ENCODE data around the gene ARNT2. TPM values are rescaled to one million over a fixed set of nuclear protein-coding genes. Genes with fewer than 3 reads are reported as not detected.
A peak's percentile ranks its signal among the peaks of the same experiment; 100 is the strongest.

Gene ARNT2
- total and polyA plus RNA-seq, 4 donors, result 78.6 to 150 (median 130) TPM

DNA sequence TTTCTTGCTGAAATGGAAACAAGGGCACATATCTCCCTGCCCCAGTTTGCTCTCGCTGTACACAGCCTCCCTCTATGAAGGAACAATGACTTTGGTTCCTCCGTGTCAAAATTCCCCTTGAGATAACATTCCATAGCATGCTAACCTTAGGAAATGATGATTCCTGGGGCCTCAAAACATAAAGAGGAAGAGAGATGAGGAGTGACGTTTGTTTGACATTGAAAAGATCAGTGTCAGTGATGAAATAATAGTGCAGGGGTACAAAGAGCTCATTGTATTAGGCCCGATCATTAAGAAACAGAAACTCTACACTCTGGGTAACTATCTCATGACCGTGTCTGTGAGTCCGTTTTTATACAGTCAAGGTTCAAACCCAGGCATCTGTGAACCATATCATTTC lies 55.2 kb downstream of the ARNT2 start:
- no CpG with 5 or more reads among the region's 6 CpGs for WGBS (ENCODE audit: insufficient coverage)
- Histone ChIP-seq H3K4me3 (ENCODE audit: low read depth, low read length) (no peak overlapping the region), H3K4me1 (ENCODE audit: control insufficient read depth, insufficient read depth, low read length) (peaks cover 24% of the 10 kb centered on the region), H3K27ac (ENCODE audit: low read depth, low read length) (no peak overlapping the region), H3K9me3 (ENCODE audit: control insufficient read depth, insufficient read depth, low read length) (no peaks in the 10 kb centered on the region), H3K36me3 (ENCODE audit: control insufficient read depth, insufficient read depth, low read length) (peaks cover 24% of the 10 kb centered on the region), H3K27me3 (ENCODE audit: control insufficient read depth, insufficient read depth, low read length) (no peaks in the 10 kb centered on the region)
- no peak for DNase-seq (ENCODE audit: low read depth in 4 of 6, low spot score in 6 of 6)

DNA sequence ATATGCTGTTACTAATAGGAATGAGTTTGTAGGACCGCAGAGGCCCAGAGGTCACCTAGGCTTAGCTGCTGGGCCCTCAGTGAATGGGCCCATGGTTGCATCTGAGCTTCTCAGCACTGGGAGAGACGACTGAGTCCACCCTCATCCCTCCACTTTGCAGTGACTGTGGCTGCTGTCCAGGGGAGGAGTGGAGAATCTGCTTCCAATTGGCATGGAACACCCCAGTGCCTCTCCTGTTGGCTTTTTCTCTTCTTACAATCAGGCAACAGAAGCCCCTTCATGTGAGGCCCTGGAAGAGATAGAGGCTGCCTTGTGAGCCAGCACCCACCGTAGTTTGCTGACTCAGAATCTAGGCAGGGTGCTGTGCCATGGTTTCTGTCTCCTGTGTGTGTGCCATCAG lies 55.6 kb downstream of the ARNT2 start:
- Histone ChIP-seq H3K27me3 (ENCODE audit: control insufficient read depth, insufficient read depth, low read length) (no peaks in the 10 kb centered on the region), H3K36me3 (ENCODE audit: control insufficient read depth, insufficient read depth, low read length) (peaks cover 28% of the 10 kb centered on the region), H3K9me3 (ENCODE audit: control insufficient read depth, insufficient read depth, low read length) (no peaks in the 10 kb centered on the region), H3K4me3 (ENCODE audit: low read depth, low read length) (no peak overlapping the region), H3K27ac (ENCODE audit: low read depth, low read length) (no peak overlapping the region), H3K4me1 (ENCODE audit: control insufficient read depth, insufficient read depth, low read length) (peaks cover 28% of the 10 kb centered on the region)
- 62% methylated on average over 2 of the region's 3 CpGs for WGBS (ENCODE audit: insufficient coverage)
- peak in 1 of 6 donors; percentile 71 for DNase-seq (ENCODE audit: low read depth in 4 of 6, low spot score in 6 of 6)

DNA sequence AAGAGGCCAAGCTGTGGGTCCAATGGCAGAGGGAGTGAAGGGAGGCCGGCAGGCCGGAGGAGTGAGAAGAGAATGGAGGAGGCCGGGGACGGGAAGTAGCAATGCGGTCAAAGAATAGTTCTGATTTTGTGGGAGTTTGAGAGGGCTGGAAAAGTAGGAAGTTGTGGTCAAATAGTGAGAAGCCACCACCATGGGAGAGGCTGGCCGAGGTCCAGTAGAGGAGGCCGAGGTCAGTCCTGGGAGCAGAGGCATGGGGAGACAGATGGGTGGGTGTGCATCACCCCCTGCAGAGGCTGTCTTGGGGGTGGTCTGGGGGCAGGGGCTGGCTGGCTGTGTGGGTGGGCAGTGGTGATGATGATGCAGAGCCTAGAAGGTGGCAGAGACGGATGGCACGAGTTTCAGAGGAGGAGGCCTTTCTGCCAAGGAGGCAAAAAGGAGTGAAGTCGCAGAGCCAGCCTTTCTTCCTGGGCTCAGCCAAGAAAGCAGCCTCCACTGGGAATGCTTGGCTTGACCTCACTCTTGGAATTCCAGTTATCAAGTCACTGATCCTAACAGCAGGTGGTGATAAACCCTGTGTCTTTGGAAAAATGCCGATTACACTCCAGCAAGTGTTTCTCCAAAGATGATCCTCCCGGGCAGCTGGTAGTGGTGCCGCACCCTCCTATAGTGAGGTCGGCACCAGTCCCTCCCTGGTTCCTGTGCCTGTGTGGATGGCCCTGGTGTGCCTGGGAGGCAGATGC lies 57.3 kb downstream of the ARNT2 start:
- no peak for DNase-seq (ENCODE audit: low read depth in 4 of 6, low spot score in 6 of 6)
- H3K9me3 ChIP-seq (ENCODE audit: control insufficient read depth, insufficient read depth, low read length), result no peaks in the 10 kb centered on the region
- H3K4me1 ChIP-seq (ENCODE audit: control insufficient read depth, insufficient read depth, low read length), result peaks cover 23% of the 10 kb centered on the region
- peaks cover 31% of the 10 kb centered on the region for H3K36me3 ChIP-seq (ENCODE audit: control insufficient read depth, insufficient read depth, low read length)
- WGBS (ENCODE audit: insufficient coverage), result 90% methylated on average over 14 of the region's 14 CpGs
- no peak overlapping the region for H3K4me3 ChIP-seq (ENCODE audit: low read depth, low read length)
- H3K27me3 ChIP-seq (ENCODE audit: control insufficient read depth, insufficient read depth, low read length), result no peaks in the 10 kb centered on the region
- no peak overlapping the region for H3K27ac ChIP-seq (ENCODE audit: low read depth, low read length)

DNA sequence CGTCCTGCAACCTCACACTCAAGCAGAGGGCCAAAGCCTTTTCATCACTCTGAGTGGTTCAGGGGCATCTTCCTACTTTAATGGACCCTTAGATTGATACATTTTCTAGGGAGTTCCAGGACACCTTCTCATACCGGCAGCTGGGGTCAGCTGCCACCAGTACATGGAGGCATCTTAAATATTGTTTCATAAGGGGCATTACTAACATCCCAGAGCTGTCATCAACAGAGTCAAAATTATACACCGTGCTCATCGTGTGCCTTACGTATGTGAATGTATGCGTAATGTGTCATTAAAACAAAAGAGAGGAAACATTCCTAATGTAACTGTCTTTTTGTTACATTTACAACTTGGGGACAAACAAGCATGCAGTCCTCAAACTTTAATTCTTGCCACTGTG lies 57.9 kb downstream of the ARNT2 start:
- Histone ChIP-seq H3K27me3 (ENCODE audit: control insufficient read depth, insufficient read depth, low read length) (no peaks in the 10 kb centered on the region), H3K4me3 (ENCODE audit: low read depth, low read length) (no peak overlapping the region), H3K27ac (ENCODE audit: low read depth, low read length) (no peak overlapping the region), H3K9me3 (ENCODE audit: control insufficient read depth, insufficient read depth, low read length) (no peaks in the 10 kb centered on the region), H3K36me3 (ENCODE audit: control insufficient read depth, insufficient read depth, low read length) (peaks cover 32% of the 10 kb centered on the region), H3K4me1 (ENCODE audit: control insufficient read depth, insufficient read depth, low read length) (peaks cover 20% of the 10 kb centered on the region)
- WGBS (ENCODE audit: insufficient coverage), result 78% methylated on average over 1 of the region's 6 CpGs
- no peak for DNase-seq (ENCODE audit: low read depth in 4 of 6, low spot score in 6 of 6)

DNA sequence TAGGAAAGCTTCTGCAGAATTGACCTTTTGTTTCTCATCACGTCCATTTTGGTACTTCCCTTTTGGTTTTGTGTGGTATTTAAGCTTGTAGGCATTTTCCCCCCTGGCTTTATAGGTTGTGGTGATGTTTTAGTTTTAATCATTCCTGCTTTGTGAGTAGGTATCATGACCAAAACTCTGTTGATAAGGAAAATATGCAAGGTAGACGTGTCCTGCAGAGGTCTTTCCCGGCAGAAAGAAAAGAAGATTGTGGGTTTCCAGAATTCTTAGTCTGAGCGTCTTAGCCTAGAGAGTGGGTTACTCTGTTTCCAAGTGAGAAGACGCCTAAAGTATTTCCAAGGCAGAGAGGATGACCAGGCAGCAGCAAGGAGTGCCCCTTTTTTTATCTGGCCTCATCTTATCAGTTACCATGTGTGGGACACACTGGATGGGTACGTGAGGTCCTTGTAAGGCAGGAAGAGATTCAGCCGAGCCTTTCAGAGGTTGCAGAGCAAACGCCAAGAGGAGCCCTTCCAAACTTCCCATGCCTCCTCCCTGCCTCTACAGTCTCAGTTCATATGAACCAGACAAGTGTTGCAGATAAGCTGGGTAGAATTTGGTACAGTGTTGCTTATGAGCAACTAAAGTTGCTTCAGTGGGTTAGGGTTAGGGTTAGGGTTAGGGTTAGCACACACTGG lies 58.8 kb downstream of the ARNT2 start:
- WGBS (ENCODE audit: insufficient coverage), result 81% methylated on average over 5 of the region's 8 CpGs
- peaks cover 21% of the 10 kb centered on the region for H3K4me1 ChIP-seq (ENCODE audit: control insufficient read depth, insufficient read depth, low read length)
- no peak overlapping the region for H3K27ac ChIP-seq (ENCODE audit: low read depth, low read length)
- H3K9me3 ChIP-seq (ENCODE audit: control insufficient read depth, insufficient read depth, low read length), result no peaks in the 10 kb centered on the region
- H3K27me3 ChIP-seq (ENCODE audit: control insufficient read depth, insufficient read depth, low read length), result no peaks in the 10 kb centered on the region
- no peak overlapping the region for H3K4me3 ChIP-seq (ENCODE audit: low read depth, low read length)
- peaks cover 38% of the 10 kb centered on the region for H3K36me3 ChIP-seq (ENCODE audit: control insufficient read depth, insufficient read depth, low read length)
- no peak for DNase-seq (ENCODE audit: low read depth in 4 of 6, low spot score in 6 of 6)

DNA sequence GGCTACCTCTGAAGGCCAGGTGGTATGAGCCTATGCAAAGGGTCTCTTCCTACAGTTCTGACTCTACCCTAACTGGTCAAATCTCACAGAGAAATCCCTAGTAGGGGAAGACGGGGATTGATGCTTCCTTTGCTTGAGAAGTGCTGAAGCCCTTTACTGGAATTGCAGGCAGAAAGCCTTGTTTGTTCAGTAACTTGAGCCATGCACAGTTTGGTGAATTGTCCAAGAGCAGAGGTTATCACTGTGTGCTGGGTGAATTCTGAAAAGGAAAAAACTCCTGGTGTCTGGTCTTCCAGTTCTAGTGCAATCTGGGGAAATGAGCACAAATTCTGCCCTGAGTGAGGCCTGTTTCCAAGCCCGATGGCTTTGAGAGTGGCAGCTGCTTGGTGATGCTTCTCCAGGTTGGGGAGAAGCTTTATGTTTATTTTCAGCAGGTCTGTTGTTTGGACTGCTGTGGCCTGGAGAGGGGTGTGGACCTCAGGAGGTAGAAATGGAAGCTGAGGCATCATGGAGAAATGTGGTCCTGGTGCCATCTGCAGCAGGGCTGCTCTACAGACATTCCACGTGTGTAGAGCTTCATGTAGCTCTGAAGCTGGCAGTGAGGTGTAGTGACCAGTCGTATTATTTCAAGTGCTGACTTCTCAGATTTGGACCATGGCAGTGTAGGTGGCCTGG lies 60.9 kb downstream of the ARNT2 start:
- Histone ChIP-seq H3K27ac (ENCODE audit: low read depth, low read length) (no peak overlapping the region), H3K4me1 (ENCODE audit: control insufficient read depth, insufficient read depth, low read length) (peaks cover 24% of the 10 kb centered on the region), H3K9me3 (ENCODE audit: control insufficient read depth, insufficient read depth, low read length) (no peaks in the 10 kb centered on the region), H3K4me3 (ENCODE audit: low read depth, low read length) (no peak overlapping the region), H3K36me3 (ENCODE audit: control insufficient read depth, insufficient read depth, low read length) (peaks cover 43% of the 10 kb centered on the region), H3K27me3 (ENCODE audit: control insufficient read depth, insufficient read depth, low read length) (no peaks in the 10 kb centered on the region)
- WGBS (ENCODE audit: insufficient coverage), result 97% methylated on average over 3 of the region's 4 CpGs
- DNase-seq (ENCODE audit: low read depth in 4 of 6, low spot score in 6 of 6), result no peak

DNA sequence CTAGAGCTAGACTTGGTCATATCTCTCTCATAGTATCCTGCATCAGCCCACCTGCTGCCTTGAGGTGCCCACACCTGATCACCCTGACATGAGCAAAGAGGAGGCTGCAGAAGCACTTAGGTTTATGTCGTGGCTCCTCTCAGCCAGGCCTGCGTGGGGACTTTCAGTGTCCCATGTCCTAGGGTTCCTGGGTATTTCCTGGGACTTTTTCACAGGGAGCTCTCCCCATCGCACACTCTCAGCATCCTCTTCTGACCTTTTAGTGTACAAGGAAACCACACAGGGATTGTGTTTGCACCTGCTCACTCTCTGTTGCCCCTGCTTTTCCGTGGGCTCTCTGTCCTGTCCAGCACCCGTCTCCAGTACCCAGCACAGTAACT lies 61.4 kb downstream of the ARNT2 start:
- Histone ChIP-seq H3K4me1 (ENCODE audit: control insufficient read depth, insufficient read depth, low read length) (peaks cover 19% of the 10 kb centered on the region), H3K9me3 (ENCODE audit: control insufficient read depth, insufficient read depth, low read length) (no peaks in the 10 kb centered on the region), H3K36me3 (ENCODE audit: control insufficient read depth, insufficient read depth, low read length) (peaks cover 41% of the 10 kb centered on the region), H3K4me3 (ENCODE audit: low read depth, low read length) (no peak overlapping the region), H3K27me3 (ENCODE audit: control insufficient read depth, insufficient read depth, low read length) (no peaks in the 10 kb centered on the region), H3K27ac (ENCODE audit: low read depth, low read length) (no peak overlapping the region)
- 95% methylated on average over 5 of the region's 5 CpGs for WGBS (ENCODE audit: insufficient coverage)
- no peak for DNase-seq (ENCODE audit: low read depth in 4 of 6, low spot score in 6 of 6)

DNA sequence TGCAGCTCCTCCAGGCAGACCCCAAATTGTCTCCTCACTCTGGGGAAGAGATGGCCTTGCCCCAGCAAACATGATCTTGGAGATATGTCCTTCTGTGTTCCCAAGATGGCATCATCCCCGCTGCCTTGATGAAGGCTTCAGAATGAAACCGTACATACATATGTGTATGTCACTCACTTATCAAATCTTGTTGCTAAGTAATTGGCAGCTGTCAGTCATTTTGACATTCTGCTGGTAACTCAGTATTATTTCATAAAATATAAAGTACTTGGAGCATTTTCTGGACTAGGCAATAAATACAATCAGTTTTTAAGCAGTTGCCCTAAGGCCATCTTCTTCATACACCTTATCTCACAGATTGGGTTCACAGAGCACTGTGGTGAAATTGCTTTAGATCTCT lies 62.4 kb downstream of the ARNT2 start:
- H3K9me3 ChIP-seq (ENCODE audit: control insufficient read depth, insufficient read depth, low read length), result no peaks in the 10 kb centered on the region
- H3K4me1 ChIP-seq (ENCODE audit: control insufficient read depth, insufficient read depth, low read length), result peaks cover 19% of the 10 kb centered on the region
- H3K27ac ChIP-seq (ENCODE audit: low read depth, low read length), result no peak overlapping the region
- no peaks in the 10 kb centered on the region for H3K27me3 ChIP-seq (ENCODE audit: control insufficient read depth, insufficient read depth, low read length)
- H3K4me3 ChIP-seq (ENCODE audit: low read depth, low read length), result no peak overlapping the region
- no peak for DNase-seq (ENCODE audit: low read depth in 4 of 6, low spot score in 6 of 6)
- 100% methylated on average over 1 of the region's 2 CpGs for WGBS (ENCODE audit: insufficient coverage)
- H3K36me3 ChIP-seq (ENCODE audit: control insufficient read depth, insufficient read depth, low read length), result peaks cover 35% of the 10 kb centered on the region

DNA sequence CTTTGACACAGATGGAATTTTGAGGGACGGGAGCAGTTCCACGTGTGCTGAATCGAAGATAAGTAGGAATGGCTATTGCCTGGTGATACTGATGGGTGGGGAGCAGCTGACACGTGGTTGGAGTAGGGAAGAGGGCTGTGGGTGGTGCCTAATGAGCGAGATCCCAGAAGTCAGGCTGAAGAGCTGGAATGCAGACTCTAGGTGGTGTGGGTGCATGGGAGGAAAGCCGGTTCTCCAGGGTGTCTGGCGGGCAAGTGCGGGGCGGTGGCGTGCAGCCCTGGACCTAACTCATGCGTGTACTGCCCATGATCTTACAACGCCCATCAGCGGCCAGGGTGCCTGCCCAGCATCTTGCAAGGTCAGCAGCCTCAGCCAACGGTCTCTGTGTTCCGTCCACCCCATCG lies 63.1 kb downstream of the ARNT2 start:
- no peak for DNase-seq (ENCODE audit: low read depth in 4 of 6, low spot score in 6 of 6)
- Histone ChIP-seq H3K27me3 (ENCODE audit: control insufficient read depth, insufficient read depth, low read length) (no peaks in the 10 kb centered on the region), H3K9me3 (ENCODE audit: control insufficient read depth, insufficient read depth, low read length) (no peaks in the 10 kb centered on the region), H3K36me3 (ENCODE audit: control insufficient read depth, insufficient read depth, low read length) (peaks cover 30% of the 10 kb centered on the region), H3K27ac (ENCODE audit: low read depth, low read length) (no peak overlapping the region), H3K4me1 (ENCODE audit: control insufficient read depth, insufficient read depth, low read length) (peaks cover 19% of the 10 kb centered on the region), H3K4me3 (ENCODE audit: low read depth, low read length) (no peak overlapping the region)
- 80% methylated on average over 15 of the region's 16 CpGs for WGBS (ENCODE audit: insufficient coverage)

All from spinal cord (tissue), 10 donors.